ENCODE data around the gene GPR31.

The GPR31 gene

DNA sequence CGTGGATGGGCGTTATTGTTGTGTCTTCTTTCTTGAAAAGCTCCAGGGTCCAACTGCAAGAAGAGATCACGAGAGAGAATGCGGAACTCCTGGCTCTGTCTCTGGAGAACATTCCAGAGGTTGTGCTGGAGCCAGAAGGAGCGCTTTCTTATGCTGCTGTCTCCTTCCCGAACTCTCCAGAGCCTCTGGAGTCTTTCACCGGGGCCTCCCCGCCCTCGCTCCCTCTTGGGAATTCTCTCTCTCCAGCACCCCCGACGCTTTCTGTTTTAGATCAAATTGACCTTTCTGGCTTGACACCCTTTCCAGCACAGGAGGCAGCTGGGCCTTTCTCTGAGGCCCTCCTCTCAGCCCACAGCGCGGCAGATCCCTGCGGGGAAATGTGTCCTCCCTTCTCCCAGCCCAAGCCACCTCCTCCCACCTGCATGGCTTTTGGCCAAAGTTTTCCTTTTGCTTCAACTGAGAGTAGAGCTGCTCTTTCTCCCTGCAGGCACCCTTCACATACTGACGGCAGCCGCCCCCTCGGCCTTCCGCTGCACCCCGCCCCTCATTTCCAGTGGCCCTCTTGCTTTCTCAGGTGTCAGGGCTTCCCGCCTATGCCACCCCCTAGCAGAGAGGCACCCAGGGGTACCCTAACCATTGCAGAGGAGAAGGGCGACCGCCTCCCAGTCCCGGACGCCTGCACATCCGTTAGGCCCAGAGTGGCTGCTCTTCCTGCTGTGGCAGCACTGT is 41.5 kb downstream of the GPR31 start:
- H3K27ac ChIP-seq (replicated peaks; ENCODE audit: low read length): no peak overlapping the region
- peak overlapping the region; percentile 30 for H2BK15ac ChIP-seq (ENCODE audit: low read length)
- no peaks in the 10 kb centered on the region for H3K9me3 ChIP-seq (replicated peaks in 1 of 2; ENCODE audit: control insufficient read depth in 2 of 2, insufficient read depth in 1 of 2, low read depth in 1 of 2, low read length in 2 of 2)
- DNase-seq (ENCODE audit: low spot score): no peak
- no peak overlapping the region for H2BK120ac ChIP-seq (ENCODE audit: low read depth, low read length)
- no peak overlapping the region for H3K9ac ChIP-seq (ENCODE audit: low read depth, low read length, poor library complexity)
- peak overlapping the region; percentile 31 for H3K14ac ChIP-seq (ENCODE audit: low read length)
- H2BK5ac ChIP-seq (ENCODE audit: low read length): peak overlapping the region; percentile 72
- H3K4me2 ChIP-seq (ENCODE audit: insufficient read depth, low read length, poor library complexity, severe bottlenecking): no peak overlapping the region
- H3K27me3 ChIP-seq (ENCODE audit: control insufficient read depth in 3 of 3, insufficient read depth in 3 of 3, low read depth in 1 of 3, low read length in 3 of 3): no peaks in the 10 kb centered on the region
- H3K4ac ChIP-seq (ENCODE audit: low read length): no peak overlapping the region
- H2AK5ac ChIP-seq (ENCODE audit: low read depth, low read length): no peak overlapping the region
- H2AFZ ChIP-seq (ENCODE audit: low read length): no peak overlapping the region
- H3K36me3 ChIP-seq (replicated peaks in 1 of 2; ENCODE audit: control insufficient read depth in 2 of 2, insufficient read depth in 2 of 2, low read length in 2 of 2): no peaks in the 10 kb centered on the region
- H2BK12ac ChIP-seq (ENCODE audit: low read length): no peak overlapping the region
- WGBS, 2 donors (ENCODE audit: extremely low coverage in 2 of 2, insufficient read length in 2 of 2, insufficient replicate concordance in 1 of 2): no CpG with 5 or more reads among the region's 25 CpGs
- peak overlapping the region; percentile 81 for H3K18ac ChIP-seq (ENCODE audit: low read length)
- H3K4me1 ChIP-seq (ENCODE audit: control insufficient read depth in 2 of 2, insufficient read depth in 1 of 2, low read depth in 1 of 2, low read length in 2 of 2): no peaks in the 10 kb centered on the region
- H3K4me3 ChIP-seq (ENCODE audit: low read length in 2 of 2): no peak overlapping the region
- H3K79me1 ChIP-seq (ENCODE audit: low read depth, low read length): no peaks in the 10 kb centered on the region
- H3K23ac ChIP-seq (ENCODE audit: low read depth, low read length, poor library complexity): peak overlapping the region; percentile 30
- H4K91ac ChIP-seq (ENCODE audit: low read depth, low read length, poor library complexity): no peak overlapping the region
- no peak overlapping the region for H4K8ac ChIP-seq (ENCODE audit: low read depth, low read length)

DNA sequence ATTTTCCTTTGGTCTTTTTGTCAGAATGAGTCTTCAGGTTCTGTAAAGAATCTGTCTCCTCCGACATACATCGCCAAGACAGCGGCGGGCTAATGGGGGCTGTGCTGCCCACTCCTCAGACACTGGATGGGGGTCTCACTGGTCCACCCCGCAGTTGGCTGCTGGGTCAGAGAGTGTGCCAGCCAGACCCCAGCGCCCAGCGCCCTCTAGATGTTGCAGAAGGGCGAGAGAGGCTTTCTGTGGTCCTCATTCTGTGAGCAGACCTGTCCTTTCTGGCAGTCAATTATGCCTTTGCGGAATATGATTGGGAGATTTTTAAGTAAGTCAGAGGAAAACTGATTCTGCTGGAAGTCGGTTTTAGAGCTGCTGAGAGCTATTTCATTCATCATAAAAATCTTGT is 42.7 kb downstream of the GPR31 start:
- H2BK12ac ChIP-seq (ENCODE audit: low read length): no peak overlapping the region
- no peaks in the 10 kb centered on the region for H3K27me3 ChIP-seq (ENCODE audit: control insufficient read depth in 3 of 3, insufficient read depth in 3 of 3, low read depth in 1 of 3, low read length in 3 of 3)
- DNase-seq (ENCODE audit: low spot score): no peak

DNA sequence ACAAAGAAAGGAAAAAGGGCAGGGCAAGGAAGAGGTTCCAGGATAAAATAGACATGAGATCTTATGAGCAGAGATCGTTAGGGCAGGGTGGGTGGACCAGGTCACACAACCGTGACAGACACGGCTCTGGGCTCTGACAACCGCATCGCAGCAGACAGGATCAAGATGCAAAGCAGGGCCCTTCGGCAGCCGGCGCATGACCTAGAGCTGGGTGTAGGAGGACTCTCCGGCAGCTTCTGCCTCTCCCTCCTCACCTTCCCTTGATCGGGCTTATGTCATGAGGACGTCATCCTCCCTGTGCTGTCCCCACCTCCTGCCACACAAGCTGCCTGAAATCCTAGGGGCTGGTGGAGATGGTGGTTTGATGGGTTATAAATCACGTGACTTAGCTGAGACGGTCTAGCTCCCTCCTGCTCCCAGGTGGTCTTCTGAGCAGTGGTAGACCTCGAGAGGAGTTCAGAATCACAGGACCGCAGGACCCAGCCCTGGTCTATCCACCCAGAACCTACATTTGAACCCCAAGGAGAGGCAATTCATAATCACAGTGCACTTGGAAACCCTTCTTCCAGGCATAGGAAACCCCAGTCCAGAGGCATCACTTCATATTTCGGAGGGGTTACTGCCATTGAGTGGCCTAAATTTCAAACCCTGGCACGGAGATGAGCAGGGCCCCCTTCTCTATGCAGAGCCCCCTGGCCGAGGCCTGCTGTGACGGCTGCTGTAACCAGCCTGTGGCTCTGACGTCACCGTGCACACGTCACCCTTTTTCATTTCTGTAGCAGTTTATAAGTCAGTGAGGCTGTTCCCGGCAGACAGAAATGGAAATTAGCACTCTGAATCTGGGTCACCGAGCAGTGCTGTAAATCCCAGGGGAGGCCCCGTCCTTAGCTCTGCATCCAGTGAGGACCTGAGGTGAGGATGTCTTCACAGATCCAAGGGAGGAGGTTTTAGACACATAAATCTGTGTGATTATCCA is 43.6 kb downstream of the GPR31 start:
- H4K91ac ChIP-seq (ENCODE audit: low read depth, low read length, poor library complexity): no peak overlapping the region
- H3K14ac ChIP-seq (ENCODE audit: low read length): no peak overlapping the region
- H3K18ac ChIP-seq (ENCODE audit: low read length): no peak overlapping the region
- H3K9me3 ChIP-seq (replicated peaks in 1 of 2; ENCODE audit: control insufficient read depth in 2 of 2, insufficient read depth in 1 of 2, low read depth in 1 of 2, low read length in 2 of 2): no peaks in the 10 kb centered on the region
- no peak overlapping the region for H4K8ac ChIP-seq (ENCODE audit: low read depth, low read length)
- no peak for DNase-seq (ENCODE audit: low spot score)
- H3K4ac ChIP-seq (ENCODE audit: low read length): no peak overlapping the region
- no peaks in the 10 kb centered on the region for H3K36me3 ChIP-seq (replicated peaks in 1 of 2; ENCODE audit: control insufficient read depth in 2 of 2, insufficient read depth in 2 of 2, low read length in 2 of 2)
- no peak overlapping the region for H2BK12ac ChIP-seq (ENCODE audit: low read length)
- no peak overlapping the region for H2AK5ac ChIP-seq (ENCODE audit: low read depth, low read length)
- H2BK15ac ChIP-seq (ENCODE audit: low read length): no peak overlapping the region
- no peak overlapping the region for H3K23ac ChIP-seq (ENCODE audit: low read depth, low read length, poor library complexity)
- H2BK5ac ChIP-seq (ENCODE audit: low read length): no peak overlapping the region
- no peaks in the 10 kb centered on the region for H3K79me1 ChIP-seq (ENCODE audit: low read depth, low read length)
- no peaks in the 10 kb centered on the region for H3K27me3 ChIP-seq (ENCODE audit: control insufficient read depth in 3 of 3, insufficient read depth in 3 of 3, low read depth in 1 of 3, low read length in 3 of 3)
- no peaks in the 10 kb centered on the region for H3K4me1 ChIP-seq (ENCODE audit: control insufficient read depth in 2 of 2, insufficient read depth in 1 of 2, low read depth in 1 of 2, low read length in 2 of 2)
- no CpG with 5 or more reads among the region's 25 CpGs for WGBS, 2 donors (ENCODE audit: extremely low coverage in 2 of 2, insufficient read length in 2 of 2, insufficient replicate concordance in 1 of 2)
- no peak overlapping the region for H3K4me3 ChIP-seq (ENCODE audit: low read length in 2 of 2)
- H3K4me2 ChIP-seq (ENCODE audit: insufficient read depth, low read length, poor library complexity, severe bottlenecking): no peak overlapping the region
- H3K9ac ChIP-seq (ENCODE audit: low read depth, low read length, poor library complexity): no peak overlapping the region
- no peak overlapping the region for H2BK120ac ChIP-seq (ENCODE audit: low read depth, low read length)
- H3K27ac ChIP-seq (replicated peaks; ENCODE audit: low read length): no peak overlapping the region
- no peak overlapping the region for H2AFZ ChIP-seq (ENCODE audit: low read length)

More for the DNA sequence above, 42.7 kb downstream of the GPR31 start:
- Histone ChIP-seq H3K14ac (ENCODE audit: low read length) (peak overlapping the region; percentile 32), H3K36me3 (replicated peaks in 1 of 2; ENCODE audit: control insufficient read depth in 2 of 2, insufficient read depth in 2 of 2, low read length in 2 of 2) (no peaks in the 10 kb centered on the region), H4K8ac (ENCODE audit: low read depth, low read length) (no peak overlapping the region), H3K9me3 (replicated peaks in 1 of 2; ENCODE audit: control insufficient read depth in 2 of 2, insufficient read depth in 1 of 2, low read depth in 1 of 2, low read length in 2 of 2) (no peaks in the 10 kb centered on the region), H3K9ac (ENCODE audit: low read depth, low read length, poor library complexity) (no peak overlapping the region), H2AFZ (ENCODE audit: low read length) (no peak overlapping the region), H2BK15ac (ENCODE audit: low read length) (no peak overlapping the region), H3K18ac (ENCODE audit: low read length) (no peak overlapping the region), H3K4me2 (ENCODE audit: insufficient read depth, low read length, poor library complexity, severe bottlenecking) (no peak overlapping the region), H2BK5ac (ENCODE audit: low read length) (no peak overlapping the region), H3K79me1 (ENCODE audit: low read depth, low read length) (no peaks in the 10 kb centered on the region), H2BK120ac (ENCODE audit: low read depth, low read length) (no peak overlapping the region), H3K23ac (ENCODE audit: low read depth, low read length, poor library complexity) (no peak overlapping the region), H4K91ac (ENCODE audit: low read depth, low read length, poor library complexity) (no peak overlapping the region), H2AK5ac (ENCODE audit: low read depth, low read length) (no peak overlapping the region), H3K4ac (ENCODE audit: low read length) (no peak overlapping the region), H3K27ac (replicated peaks; ENCODE audit: low read length) (no peak overlapping the region), H3K4me3 (ENCODE audit: low read length in 2 of 2) (no peak overlapping the region), H3K4me1 (ENCODE audit: control insufficient read depth in 2 of 2, insufficient read depth in 1 of 2, low read depth in 1 of 2, low read length in 2 of 2) (no peaks in the 10 kb centered on the region)
- WGBS, 2 donors (ENCODE audit: extremely low coverage in 2 of 2, insufficient read length in 2 of 2, insufficient replicate concordance in 1 of 2): no CpG with 5 or more reads among the region's 10 CpGs
